Right ventricle myocardium inferior (tissue), 1 donor: ENCODE results near the gene TOR3A. TPM values are rescaled to one million over a fixed set of nuclear protein-coding genes. Genes with fewer than 3 reads are reported as not detected.
"Not testable (repeated sequence)": the region's sequence is repeated elsewhere in the genome, so short reads cannot be mapped to it uniquely, and the experiment has no call there.

Source experiments
- ATAC-seq: fragments of 200-7000 bp; cut with Tn5 transposase; one replicate; pipeline ENCODE4 v1.9.1; 2020; ENCODE audit warnings: mild to moderate bottlenecking, moderate library complexity
- DNase-seq: peaks from one replicate; pipeline ENCODE4 v3.0.0; 2021; ENCODE audit errors: missing footprints
- intact Hi-C: fragments of 100-400 bp; cut with DNase I; formaldehyde crosslinking; loops from one replicate; pipeline ENCODE4 v1.11.0; 2022
- total RNA-seq: library from RNA; stranded (reverse); fragmentation: NEBNext Ultra II Directional; extraction: Animal tissue kit (Norgen Biotek cat#: 25700); gene quantifications from one replicate; pipeline ENCODE4 v1.2.1, GENCODE V29; 2021
- donor health status: DM: no; HTN: yes; CAD: no; lungs with severe emphysema.

The TOR3A gene
- total RNA-seq, 1 donor from 2014 or later: 11.3 TPM

DNA sequence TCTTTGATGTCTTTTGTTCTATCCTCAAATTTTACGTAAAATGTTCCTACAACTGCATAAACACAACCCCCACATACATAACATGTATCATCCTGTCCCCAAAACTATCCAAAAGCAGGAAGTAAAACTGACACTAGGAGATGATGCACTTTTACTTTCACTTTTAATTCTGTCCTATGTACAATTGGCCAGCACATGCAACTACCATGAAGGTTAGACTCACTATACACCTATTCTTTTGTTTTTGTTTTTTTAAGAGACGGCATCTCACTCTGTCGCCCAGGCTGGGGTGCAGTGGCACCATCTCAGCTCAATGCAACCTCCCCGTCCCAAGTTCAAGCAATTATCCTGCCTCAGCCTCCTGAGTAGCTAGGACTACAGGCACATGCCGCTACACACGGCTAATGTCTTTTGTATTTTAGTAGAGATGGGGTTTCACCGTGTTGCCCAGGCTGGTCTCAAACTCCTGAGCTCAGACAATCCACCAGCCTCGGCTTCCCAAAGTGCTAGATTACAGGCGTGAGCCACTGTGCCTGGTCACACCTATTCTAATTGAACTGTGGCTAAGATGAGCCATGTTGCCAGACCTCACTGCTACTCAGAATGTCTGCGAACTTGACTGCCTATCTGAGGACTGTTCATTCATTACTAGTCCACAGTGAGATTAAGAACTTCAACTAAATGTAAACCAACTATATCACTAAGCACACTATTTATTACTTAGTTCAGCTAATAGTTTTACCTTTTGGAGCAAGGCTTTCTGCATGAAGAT, 48.0 kb downstream of the TOR3A start:
- intact Hi-C loops: loop anchor here (5.0 kb wide), 1 partner anchor 43 kb away; no protein-coding TSS in a partner anchor
- ATAC-seq (peak; percentile 50), DNase-seq (no peak)

DNA sequence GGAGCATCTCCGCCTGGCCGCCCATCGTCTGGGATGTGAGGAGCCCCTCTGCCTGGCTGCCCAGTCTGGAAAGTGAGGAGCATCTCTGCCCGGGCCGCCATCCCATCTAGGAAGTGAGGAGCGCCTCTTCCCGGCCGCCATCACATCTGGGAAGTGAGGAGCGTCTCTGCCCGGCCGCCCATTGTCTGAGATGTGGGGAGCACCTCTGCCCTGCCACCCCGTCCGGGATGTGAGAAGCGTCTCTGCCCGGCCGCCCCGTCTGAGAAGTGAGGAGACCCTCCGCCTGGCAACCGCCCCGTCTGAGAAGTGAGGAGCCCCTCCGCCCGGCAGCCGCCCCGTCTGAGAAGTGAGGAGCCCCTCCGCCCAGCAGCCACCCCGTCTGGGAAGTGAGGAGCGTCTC, 53.3 kb downstream of the TOR3A start:
- ATAC-seq, DNase-seq, intact Hi-C loops: not testable (repeated sequence)

DNA sequence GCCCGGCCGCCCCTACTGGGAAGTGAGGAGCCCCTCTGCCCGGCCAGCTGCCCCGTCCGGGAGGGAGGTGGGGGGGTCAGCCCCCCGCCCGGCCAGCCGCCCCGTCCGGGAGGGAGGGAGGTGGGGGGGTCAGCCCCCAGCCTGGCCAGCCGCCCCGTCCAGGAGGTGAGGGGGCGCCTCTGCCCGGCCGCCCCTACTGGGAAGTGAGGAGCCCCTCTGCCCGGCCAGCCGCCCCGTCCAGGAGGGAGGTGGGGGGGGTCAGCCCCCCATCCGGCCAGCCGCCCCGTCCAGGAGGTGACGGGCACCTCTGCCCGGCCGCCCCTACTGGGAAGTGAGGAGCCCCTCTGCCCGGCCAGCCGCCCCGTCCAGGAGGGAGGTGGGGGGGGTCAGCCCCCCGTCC, 53.8 kb downstream of the TOR3A start:
- intact Hi-C loops, ATAC-seq, DNase-seq: not testable (repeated sequence)

DNA sequence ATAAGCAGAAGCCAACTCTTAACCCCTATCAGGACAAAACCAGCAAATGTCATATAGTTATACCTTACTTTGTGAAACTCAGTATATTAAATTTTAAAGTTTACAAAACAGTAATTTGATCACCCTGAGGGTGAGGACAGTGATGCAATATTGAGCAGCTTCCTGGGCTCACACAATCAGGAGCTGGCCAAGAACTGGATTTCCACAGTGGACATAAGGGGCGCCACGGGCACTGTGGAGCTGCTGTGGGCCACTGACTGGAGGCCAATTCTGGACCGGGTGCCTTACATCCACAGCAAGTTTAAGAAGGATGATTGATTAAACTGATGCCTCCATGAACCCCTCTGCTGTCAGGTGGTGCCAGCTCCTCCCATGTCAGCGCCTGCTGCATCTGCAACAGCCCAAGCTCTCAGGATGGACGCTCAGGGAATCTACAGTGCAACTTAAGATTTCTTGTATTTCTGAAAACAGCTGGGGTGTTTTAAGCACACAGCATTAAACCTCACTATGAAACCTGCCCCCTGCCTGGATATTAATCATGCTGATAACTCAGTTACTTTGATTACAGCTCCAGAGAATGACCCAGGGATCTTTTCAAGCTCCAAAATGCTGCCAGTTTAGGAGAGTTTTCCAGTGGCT, 55.9 kb downstream of the TOR3A start:
- intact Hi-C loops: no loop called here
- ATAC-seq (peak; percentile 79), DNase-seq (no peak)

DNA sequence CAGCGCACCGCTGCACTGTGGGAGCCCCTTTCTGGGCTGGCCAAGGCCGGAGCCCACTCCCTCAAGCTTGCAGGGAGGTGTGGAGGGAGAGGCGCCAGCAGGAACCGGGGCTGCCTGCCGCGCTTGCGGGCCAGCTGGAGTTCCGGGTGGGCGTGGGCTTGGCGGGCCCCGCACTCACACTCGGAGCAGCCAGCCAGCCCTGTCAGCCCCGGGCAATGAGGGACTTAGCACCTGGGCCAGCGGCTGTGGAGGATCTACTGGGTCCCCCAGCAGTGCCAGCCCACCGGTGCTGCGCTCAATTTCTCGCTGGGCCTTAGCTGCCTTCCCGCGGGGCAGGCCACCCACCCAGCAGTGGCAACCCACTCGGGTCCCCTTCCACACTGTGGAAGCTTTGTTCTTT, 56.9 kb downstream of the TOR3A start:
- DNase-seq, ATAC-seq, intact Hi-C loops: not testable (repeated sequence)

DNA sequence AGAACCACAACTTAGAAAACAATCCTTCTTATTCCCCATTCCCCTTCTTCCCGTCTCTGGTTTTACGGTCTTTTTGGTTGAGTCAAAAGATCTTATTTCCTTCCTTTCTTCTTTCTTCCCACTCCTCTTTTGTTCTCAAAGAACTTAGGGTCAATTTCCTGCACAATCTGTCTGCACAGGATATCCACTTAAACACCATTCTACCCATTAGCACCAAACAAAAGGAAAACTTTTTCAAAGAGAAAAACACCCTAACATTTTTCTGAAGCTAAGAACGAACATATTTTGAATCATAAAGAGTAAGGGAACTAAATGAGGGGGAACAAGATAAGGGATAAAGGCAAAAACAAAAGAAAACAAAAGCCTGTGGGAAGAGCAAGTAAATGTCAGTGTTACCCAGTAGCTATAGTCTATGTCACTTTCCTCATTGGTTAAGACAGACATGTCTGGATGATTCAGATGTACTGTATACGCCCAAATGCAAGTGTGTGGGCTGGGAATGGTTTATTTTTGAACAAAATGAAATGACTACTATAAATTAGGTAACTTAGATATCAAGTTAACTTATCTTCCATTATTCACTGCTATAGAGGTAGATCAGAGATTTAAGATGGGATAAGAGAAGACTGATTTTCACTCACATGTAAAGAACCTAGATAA, 59.9 kb downstream of the TOR3A start:
- ATAC-seq (no peak), DNase-seq (no peak)
- intact Hi-C loops: loop anchor here (5.0 kb wide), 1 partner anchor 151 kb away; the partner anchor contains the start of gene SOAT1

DNA sequence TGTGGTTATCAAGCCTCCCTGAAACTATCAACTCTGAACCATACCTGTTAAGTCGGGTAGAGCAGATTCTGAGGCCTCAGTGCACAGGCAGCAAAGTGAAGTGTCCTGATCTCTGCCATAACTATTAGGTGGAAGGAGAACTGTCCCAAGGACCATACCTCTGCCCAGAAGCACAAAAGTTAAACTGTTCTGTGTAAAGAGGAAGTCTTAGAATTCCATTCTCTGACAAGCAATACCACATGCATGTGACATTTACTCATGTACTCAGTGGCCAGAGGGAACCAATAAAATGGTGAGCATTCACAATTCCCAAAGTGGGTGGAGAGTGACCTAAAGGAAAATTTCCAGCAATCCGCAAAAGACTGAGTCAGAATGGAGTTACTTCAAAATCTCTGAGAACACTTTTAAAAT, 61.0 kb downstream of the TOR3A start:
- ATAC-seq (no peak), DNase-seq (no peak)
- intact Hi-C loops: loop anchor here (5.0 kb wide), 1 partner anchor 149 kb away; the partner anchor contains the start of gene SOAT1

DNA sequence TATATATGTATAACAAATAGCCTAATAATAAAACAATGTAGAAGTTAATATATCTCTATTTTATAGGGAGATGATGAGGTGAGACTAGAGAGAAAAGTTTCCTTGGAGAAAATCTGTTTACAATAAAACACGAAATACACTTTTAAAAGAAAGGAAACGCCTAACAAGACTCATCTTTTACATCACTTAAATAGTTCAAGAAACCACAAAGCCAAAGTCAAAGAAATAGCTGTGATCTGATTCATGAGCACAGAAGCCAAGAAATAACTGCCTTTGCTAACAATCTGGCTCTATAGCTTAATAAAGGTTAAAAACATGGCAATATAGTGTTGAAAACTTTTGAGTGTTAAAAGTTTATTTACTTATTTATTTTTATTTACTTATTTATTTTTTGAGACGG, 61.5 kb downstream of the TOR3A start:
- DNase-seq (no peak), ATAC-seq (no peak)
- intact Hi-C loops: loop anchor here (5.0 kb wide), 1 partner anchor 149 kb away; the partner anchor contains the start of gene SOAT1

DNA sequence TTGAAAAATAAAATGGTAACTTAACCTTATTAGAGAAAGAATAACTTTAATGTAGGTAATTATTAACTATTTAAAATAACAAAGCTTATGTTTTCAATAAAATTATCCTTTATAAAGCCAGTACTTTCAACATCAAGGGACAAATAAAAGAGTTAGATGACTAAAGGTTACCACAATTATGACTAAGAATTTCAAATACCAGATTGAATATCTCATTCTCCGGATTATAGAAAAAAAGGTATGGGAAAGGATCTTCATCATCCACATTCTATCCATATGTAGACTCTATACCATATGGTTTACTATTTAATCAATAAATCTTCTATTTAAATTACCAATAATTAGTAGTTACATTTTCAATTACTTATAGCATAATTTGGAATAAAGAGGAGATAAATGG, 62.8 kb downstream of the TOR3A start:
- DNase-seq: no peak
- intact Hi-C loops: loop anchor here (5.0 kb wide), 1 partner anchor 148 kb away; the partner anchor contains the start of gene SOAT1
- no peak for ATAC-seq

DNA sequence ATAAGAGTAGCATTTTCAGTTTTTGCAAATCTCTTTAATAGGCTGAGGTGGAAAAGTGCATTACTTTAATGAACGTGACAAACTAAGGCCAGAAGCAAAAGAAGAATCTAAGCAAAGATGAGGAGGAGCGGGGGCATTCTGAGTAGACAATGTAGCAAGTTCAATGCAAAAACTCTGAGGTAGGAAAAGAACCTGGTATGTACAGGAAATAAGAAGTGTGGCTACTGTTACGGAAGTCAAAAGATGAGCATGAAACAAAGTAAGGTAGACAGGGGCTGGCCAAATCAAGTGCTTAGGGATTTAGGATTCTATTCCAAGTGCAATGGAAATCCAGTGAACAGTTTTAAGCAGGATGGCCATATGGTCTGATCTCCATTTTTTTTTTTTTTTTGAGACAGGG, 63.7 kb downstream of the TOR3A start:
- ATAC-seq: no peak
- intact Hi-C loops: no loop called here
- DNase-seq: no peak

Other genes starting within 250 kb of the TOR3A start
- 11.5 TPM for gene ANGPTL1, start 211.0 kb upstream of the TOR3A start, total RNA-seq
- 60.1 TPM for gene FAM20B, start 56.2 kb upstream of the TOR3A start, total RNA-seq
- 8.5 TPM for gene ABL2, start 147.6 kb downstream of the TOR3A start, total RNA-seq
- gene SOAT1, start 211.7 kb downstream of the TOR3A start, total RNA-seq: 10.4 TPM